GM23338 (cell line): ENCODE measurements around the gene CD72. TPM values are rescaled to one million over a fixed set of nuclear protein-coding genes. Genes with fewer than 3 reads are reported as not detected.

Experiments used
- ATAC-seq: fragments of 200-7000 bp; cut with Tn5 transposase; 3 replicates; pipeline ENCODE4 v1.9.1; 2020
- DNase-seq: peaks from one replicate; pipeline ENCODE4 v3.0.0-alpha.2; 2015; ENCODE audit warnings: low spot score
- H2AFZ ChIP-seq: fragments of 200-600 bp; sonication (generic); 2 replicates; pipeline ENCODE4 v1.8.0; 2016; ENCODE audit warnings: antibody characterized with exemption, mild to moderate bottlenecking, moderate library complexity
- H3F3A ChIP-seq: fragments of 200-600 bp; sonication (generic); replicated peaks from 2 replicates; pipeline ENCODE4 v1.8.0; 2017; ENCODE audit warnings: antibody characterized with exemption, mixed run types, low read depth
- H3K27ac ChIP-seq: fragments of 200-600 bp; sonication (generic); 2 replicates; pipeline ENCODE4 v1.6.1; 2016; ENCODE audit warnings: low read depth
- H3K27me3 ChIP-seq: fragments of 200-600 bp; sonication (generic); 2 replicates; pipeline ENCODE4 v1.8.0; 2016; ENCODE audit warnings: mild to moderate bottlenecking, mixed run types, moderate library complexity; ENCODE audit not compliant: insufficient read depth
- H3K36me3 ChIP-seq: fragments of 200-600 bp; sonication (generic); 2 replicates; pipeline ENCODE4 v1.8.0; 2016; ENCODE audit warnings: mild to moderate bottlenecking; ENCODE audit not compliant: insufficient read depth
- H3K4me1 ChIP-seq: fragments of 200-600 bp; sonication (generic); 2 replicates; pipeline ENCODE4 v1.8.0; 2016; ENCODE audit warnings: mild to moderate bottlenecking, moderate library complexity; ENCODE audit not compliant: insufficient read depth
- H3K4me2 ChIP-seq: fragments of 200-600 bp; sonication (generic); 2 replicates; pipeline ENCODE4 v1.7.1; 2017; ENCODE audit warnings: mixed run types
- H3K4me3 ChIP-seq: fragments of 200-600 bp; sonication (generic); 2 replicates; pipeline ENCODE4 v1.6.1; 2016; ENCODE audit warnings: mixed run types
- H3K79me2 ChIP-seq: fragments of 200-600 bp; sonication (generic); replicated peaks from 2 replicates; pipeline ENCODE4 v1.8.0; 2017; ENCODE audit warnings: mild to moderate bottlenecking; ENCODE audit not compliant: insufficient read depth
- H3K9me2 ChIP-seq: fragments of 200-600 bp; sonication (generic); 2 replicates; pipeline ENCODE4 v1.8.0; 2017; ENCODE audit not compliant: insufficient read depth
- H4K20me1 ChIP-seq: fragments of 200-600 bp; sonication (generic); replicated peaks from 2 replicates; pipeline ENCODE4 v1.8.0; 2017; ENCODE audit warnings: mild to moderate bottlenecking; ENCODE audit not compliant: insufficient read depth
- H3K27ac Mint-ChIP-seq: 2 replicates; pipeline ENCODE4 v1.8.0; 2020; ENCODE audit warnings: inconsistent platforms, mild to moderate bottlenecking, moderate library complexity, mixed read lengths
- H3K27me3 Mint-ChIP-seq: 3 replicates; pipeline ENCODE4 v1.8.0; 2022; ENCODE audit warnings: low read depth, mild to moderate bottlenecking, moderate library complexity, mixed read lengths, inconsistent platforms; ENCODE audit not compliant: insufficient read depth, poor library complexity
- H3K36me3 Mint-ChIP-seq: 3 replicates; pipeline ENCODE4 v1.8.0; 2021; ENCODE audit warnings: low read depth, mild to moderate bottlenecking, inconsistent platforms, moderate library complexity, mixed read lengths
- H3K4me1 Mint-ChIP-seq: 3 replicates; pipeline ENCODE4 v1.8.0; 2020; ENCODE audit warnings: mild to moderate bottlenecking, inconsistent platforms, mixed read lengths
- H3K4me3 Mint-ChIP-seq: 3 replicates; pipeline ENCODE4 v1.8.0; 2021; ENCODE audit warnings: moderate library complexity, mild to moderate bottlenecking, inconsistent platforms, mixed read lengths
- H3K9me3 Mint-ChIP-seq: 3 replicates; pipeline ENCODE4 v1.8.0; 2020; ENCODE audit warnings: moderate library complexity, mild to moderate bottlenecking, inconsistent platforms, mixed read lengths
- CREB1 ChIP-seq: fragments of 250-450 bp; sonication (Bioruptor Pico); IDR thresholded peaks from 2 replicates; pipeline ENCODE4 v1.5.0; 2020; ENCODE audit warnings: low read depth, mild to moderate bottlenecking, moderate library complexity
- CTCF ChIP-seq, 2 experiments: fragments of 200-600 bp in 1 of 2; sonication (generic) in 1 of 2; conservative IDR thresholded peaks; 2 replicates each; pipeline versions ENCODE4 v1.5.1 to v1.6.1; 2016 to 2017; ENCODE audit warnings: antibody characterized with exemption in 2 of 2, low read depth in 2 of 2, mild to moderate bottlenecking in 2 of 2, moderate library complexity in 1 of 2
- ETS1 ChIP-seq: IDR thresholded peaks from 2 replicates; pipeline ENCODE4 v1.6.1; 2016; ENCODE audit warnings: antibody characterized with exemption
- EZH2 ChIP-seq: fragments of 200-600 bp; sonication (generic); IDR thresholded peaks from one replicate; pipeline ENCODE4 v1.8.0; 2017; ENCODE audit warnings: antibody characterized with exemption, mild to moderate bottlenecking, low read depth; ENCODE audit not compliant: unreplicated experiment
- EZH2phosphoT487 ChIP-seq: fragments of 200-600 bp; sonication (generic); IDR thresholded peaks from one replicate; pipeline ENCODE4 v1.8.1; 2018; ENCODE audit warnings: antibody characterized with exemption; ENCODE audit not compliant: unreplicated experiment
- JUNB ChIP-seq: IDR thresholded peaks from one replicate; pipeline ENCODE4 v1.6.1; 2016; ENCODE audit warnings: antibody characterized with exemption; ENCODE audit not compliant: unreplicated experiment
- NANOG ChIP-seq: IDR thresholded peaks from 2 replicates; pipeline ENCODE4 v1.6.1; 2016; ENCODE audit warnings: antibody characterized with exemption, borderline replicate concordance
- POLR2AphosphoS5 ChIP-seq: IDR thresholded peaks from 2 replicates; pipeline ENCODE4 v1.6.1; 2016; ENCODE audit warnings: antibody characterized with exemption, low read depth
- REST ChIP-seq: IDR thresholded peaks from one replicate; pipeline ENCODE4 v1.6.1; 2018; ENCODE audit warnings: antibody characterized with exemption; ENCODE audit not compliant: unreplicated experiment
- STAT1 ChIP-seq: IDR thresholded peaks from one replicate; pipeline ENCODE4 v1.6.1; 2016; ENCODE audit warnings: antibody characterized with exemption; ENCODE audit not compliant: unreplicated experiment
- ZNF114 ChIP-seq: fragments of 250-450 bp; sonication (Bioruptor Pico); IDR thresholded peaks from 2 replicates; pipeline ENCODE4 v1.5.0; 2020; ENCODE audit warnings: mild to moderate bottlenecking, moderate library complexity
- ZNF331 ChIP-seq: fragments of 250-450 bp; sonication (Bioruptor Pico); IDR thresholded peaks from 2 replicates; pipeline ENCODE4 v1.5.0; 2020; ENCODE audit warnings: low read depth, mild to moderate bottlenecking, moderate library complexity
- ZNF462 ChIP-seq: fragments of 250-450 bp; sonication (Bioruptor Pico); IDR thresholded peaks from 2 replicates; pipeline ENCODE4 v1.5.0; 2020; ENCODE audit warnings: mild to moderate bottlenecking, moderate library complexity
- polyA plus RNA-seq: library from polyadenylated mRNA; unstranded; fragments of >200 nt; fragmentation: Nextera tagmentation; extraction: Ambion mirVana; gene quantifications from 2 replicates; pipeline ENCODE4 v1.2.1, GENCODE V29; 2016
- total RNA-seq: library from RNA; depleted of rRNA; stranded (reverse); fragments of >200 nt; shearing (Covaris generic); gene quantifications from 2 replicates; pipeline ENCODE4 v1.2.3, GENCODE V29; 2014

The CD72 gene
- total and polyA plus RNA-seq, 2 experiments from 2014 or later: 4.7 to 4.8 TPM

GRCh38 chr9:35636135-35636876 is 18.1 kb upstream of the CD72 start:
- no peaks in the 10 kb centered on the region for H3K27me3 ChIP-seq
- no peaks in the 10 kb centered on the region for H3K36me3 ChIP-seq
- H3F3A ChIP-seq: no peaks in the 10 kb centered on the region
- DNase-seq (no peak), ATAC-seq (no peak)
- H3K27ac ChIP-seq: no peak overlapping the region
- no peak overlapping the region for H3K4me3 Mint-ChIP-seq
- no peak overlapping the region for H2AFZ ChIP-seq
- TF ChIP-seq REST (no peak), CREB1 (CRISPR knock-in tag) (no peak), ETS1 (no peak), ZNF114 (CRISPR knock-in tag) (no peak), POLR2AphosphoS5 (no peak), EZH2 (no peak), STAT1 (no peak), EZH2phosphoT487 (no peak), NANOG (no peak), CTCF (conservative IDR thresholded peaks at IDR 0.05; ENCODE audit: low read depth in 2 of 2) (no peak), JUNB (no peak), ZNF331 (no peak), ZNF462 (CRISPR knock-in tag) (no peak)
- H3K4me1 Mint-ChIP-seq: no peaks in the 10 kb centered on the region
- H3K27me3 Mint-ChIP-seq: peaks cover 6% of the 10 kb centered on the region
- H3K27ac Mint-ChIP-seq: no peak overlapping the region
- H3K4me3 ChIP-seq: no peak overlapping the region
- peaks cover 10% of the 10 kb centered on the region for H3K36me3 Mint-ChIP-seq
- no peaks in the 10 kb centered on the region for H4K20me1 ChIP-seq
- no peaks in the 10 kb centered on the region for H3K9me2 ChIP-seq
- H3K9me3 Mint-ChIP-seq: peaks cover 8% of the 10 kb centered on the region; the same call in 2 of the 3 replicates
- H3K4me1 ChIP-seq: no peaks in the 10 kb centered on the region
- H3K79me2 ChIP-seq: no peaks in the 10 kb centered on the region
- H3K4me2 ChIP-seq: no peak overlapping the region
